Chondrocyte (in vitro differentiated cells): ENCODE data around the gene VAV2. TPM values are rescaled to one million over a fixed set of nuclear protein-coding genes. Genes with fewer than 3 reads are reported as not detected.

Source experiments
- DNase-seq: peaks from one replicate; pipeline ENCODE4 v3.0.0; 2021; ENCODE audit warnings: mixed read lengths, low spot score
- H3K27ac Mint-ChIP-seq: one replicate; pipeline ENCODE4 v1.8.0; 2021; ENCODE audit warnings: mild to moderate bottlenecking, moderate library complexity, mixed read lengths; ENCODE audit not compliant: unreplicated experiment
- H3K27me3 Mint-ChIP-seq: 2 replicates; pipeline ENCODE4 v1.8.0; 2021; ENCODE audit warnings: low read depth, mixed read lengths
- H3K36me3 Mint-ChIP-seq: 2 replicates; pipeline ENCODE4 v1.8.0; 2021; ENCODE audit warnings: low read depth, mixed read lengths
- H3K4me1 Mint-ChIP-seq: 2 replicates; pipeline ENCODE4 v1.8.0; 2021; ENCODE audit warnings: low read depth, mild to moderate bottlenecking, mixed read lengths
- H3K4me3 Mint-ChIP-seq: one replicate; pipeline ENCODE4 v1.8.0; 2021; ENCODE audit warnings: mild to moderate bottlenecking, moderate library complexity, mixed read lengths; ENCODE audit not compliant: unreplicated experiment
- H3K9me3 Mint-ChIP-seq: 2 replicates; pipeline ENCODE4 v1.8.0; 2021; ENCODE audit warnings: low read depth, mixed read lengths
- total RNA-seq: library from RNA; stranded (reverse); gene quantifications from 3 replicates; pipeline ENCODE4 v1.2.1, GENCODE V29; 2021
- TF ChIP-seq, protein P1 (sequence below): fragments of 200-600 bp; sonication (generic); IDR thresholded peaks from 2 replicates; pipeline ENCODE4 v1.5.0; 2021; ENCODE audit warnings: antibody characterized with exemption, mild to moderate bottlenecking, moderate library complexity

The VAV2 gene
- total RNA-seq, 1 donor from 2014 or later = 17.7 TPM

- Mint-ChIP-seq H3K27me3 (no peaks in the 10 kb centered on the region), H3K4me3 (no peak overlapping the region), H3K36me3 (no peaks in the 10 kb centered on the region), H3K27ac (no peak overlapping the region), H3K9me3 (no peaks in the 10 kb centered on the region), H3K4me1 (peaks cover 16% of the 10 kb centered on the region)
- TF ChIP-seq, protein P1, sequence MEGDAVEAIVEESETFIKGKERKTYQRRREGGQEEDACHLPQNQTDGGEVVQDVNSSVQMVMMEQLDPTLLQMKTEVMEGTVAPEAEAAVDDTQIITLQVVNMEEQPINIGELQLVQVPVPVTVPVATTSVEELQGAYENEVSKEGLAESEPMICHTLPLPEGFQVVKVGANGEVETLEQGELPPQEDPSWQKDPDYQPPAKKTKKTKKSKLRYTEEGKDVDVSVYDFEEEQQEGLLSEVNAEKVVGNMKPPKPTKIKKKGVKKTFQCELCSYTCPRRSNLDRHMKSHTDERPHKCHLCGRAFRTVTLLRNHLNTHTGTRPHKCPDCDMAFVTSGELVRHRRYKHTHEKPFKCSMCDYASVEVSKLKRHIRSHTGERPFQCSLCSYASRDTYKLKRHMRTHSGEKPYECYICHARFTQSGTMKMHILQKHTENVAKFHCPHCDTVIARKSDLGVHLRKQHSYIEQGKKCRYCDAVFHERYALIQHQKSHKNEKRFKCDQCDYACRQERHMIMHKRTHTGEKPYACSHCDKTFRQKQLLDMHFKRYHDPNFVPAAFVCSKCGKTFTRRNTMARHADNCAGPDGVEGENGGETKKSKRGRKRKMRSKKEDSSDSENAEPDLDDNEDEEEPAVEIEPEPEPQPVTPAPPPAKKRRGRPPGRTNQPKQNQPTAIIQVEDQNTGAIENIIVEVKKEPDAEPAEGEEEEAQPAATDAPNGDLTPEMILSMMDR = no peak
- DNase-seq = peak; percentile 68
These were observed 17.3 kb downstream of the VAV2 start for GRCh38 chr9:133974631-133975341.

DNA sequence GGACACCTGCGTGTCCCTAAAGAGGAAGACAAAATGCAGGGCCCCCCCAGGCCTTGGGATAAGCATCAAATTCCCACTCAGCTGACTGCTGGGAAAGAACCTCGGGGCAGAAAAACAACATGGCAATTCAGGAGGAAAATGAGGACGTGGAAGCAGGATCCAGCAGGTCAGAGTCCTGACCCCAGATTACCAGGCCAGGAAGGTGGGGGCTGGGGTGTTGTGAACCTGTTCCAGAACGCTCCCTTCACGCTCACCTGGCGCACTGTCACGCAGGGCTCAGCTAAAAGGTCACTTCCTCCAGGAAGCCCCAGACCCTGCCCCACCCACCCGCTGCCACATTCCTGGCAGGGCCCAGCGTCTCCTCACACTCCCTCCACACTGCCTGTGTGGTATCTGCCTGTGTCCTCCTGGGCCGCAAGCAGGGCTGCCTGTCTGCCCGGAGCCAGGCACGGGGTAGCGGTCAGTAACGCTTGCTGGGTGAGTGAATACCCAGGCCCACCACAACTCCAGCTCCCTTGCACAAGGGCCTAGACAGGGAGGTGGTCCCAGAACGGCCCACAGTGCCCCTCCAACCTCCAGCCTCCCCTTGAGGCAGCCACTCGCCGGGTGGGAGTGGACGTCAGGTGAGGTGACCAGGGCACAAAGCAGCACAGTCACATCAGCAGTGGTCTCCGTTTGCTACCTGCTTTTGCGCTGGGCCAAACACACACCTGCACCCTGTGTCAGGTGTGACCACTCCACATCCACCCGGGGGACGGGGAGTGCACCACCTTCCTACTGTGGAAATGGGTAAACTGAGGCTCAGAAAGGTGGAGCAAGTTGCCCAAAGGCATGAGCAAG, 18.1 kb downstream of the VAV2 start:
- DNase-seq = peak; percentile 77
- Mint-ChIP-seq H3K36me3 (no peaks in the 10 kb centered on the region), H3K27me3 (no peaks in the 10 kb centered on the region), H3K9me3 (no peaks in the 10 kb centered on the region), H3K4me1 (peaks cover 15% of the 10 kb centered on the region), H3K27ac (no peak overlapping the region), H3K4me3 (no peak overlapping the region)
- TF ChIP-seq, protein P1 = no peak

GRCh38 chr9:133973111-133973790, 18.9 kb downstream of the VAV2 start:
- H3K4me1 Mint-ChIP-seq = peaks cover 15% of the 10 kb centered on the region
- no peak overlapping the region for H3K27ac Mint-ChIP-seq
- TF ChIP-seq, protein P1 = no peak
- no peaks in the 10 kb centered on the region for H3K36me3 Mint-ChIP-seq
- no peaks in the 10 kb centered on the region for H3K27me3 Mint-ChIP-seq
- DNase-seq = peak; percentile 69
- no peaks in the 10 kb centered on the region for H3K9me3 Mint-ChIP-seq
- no peak overlapping the region for H3K4me3 Mint-ChIP-seq

DNA sequence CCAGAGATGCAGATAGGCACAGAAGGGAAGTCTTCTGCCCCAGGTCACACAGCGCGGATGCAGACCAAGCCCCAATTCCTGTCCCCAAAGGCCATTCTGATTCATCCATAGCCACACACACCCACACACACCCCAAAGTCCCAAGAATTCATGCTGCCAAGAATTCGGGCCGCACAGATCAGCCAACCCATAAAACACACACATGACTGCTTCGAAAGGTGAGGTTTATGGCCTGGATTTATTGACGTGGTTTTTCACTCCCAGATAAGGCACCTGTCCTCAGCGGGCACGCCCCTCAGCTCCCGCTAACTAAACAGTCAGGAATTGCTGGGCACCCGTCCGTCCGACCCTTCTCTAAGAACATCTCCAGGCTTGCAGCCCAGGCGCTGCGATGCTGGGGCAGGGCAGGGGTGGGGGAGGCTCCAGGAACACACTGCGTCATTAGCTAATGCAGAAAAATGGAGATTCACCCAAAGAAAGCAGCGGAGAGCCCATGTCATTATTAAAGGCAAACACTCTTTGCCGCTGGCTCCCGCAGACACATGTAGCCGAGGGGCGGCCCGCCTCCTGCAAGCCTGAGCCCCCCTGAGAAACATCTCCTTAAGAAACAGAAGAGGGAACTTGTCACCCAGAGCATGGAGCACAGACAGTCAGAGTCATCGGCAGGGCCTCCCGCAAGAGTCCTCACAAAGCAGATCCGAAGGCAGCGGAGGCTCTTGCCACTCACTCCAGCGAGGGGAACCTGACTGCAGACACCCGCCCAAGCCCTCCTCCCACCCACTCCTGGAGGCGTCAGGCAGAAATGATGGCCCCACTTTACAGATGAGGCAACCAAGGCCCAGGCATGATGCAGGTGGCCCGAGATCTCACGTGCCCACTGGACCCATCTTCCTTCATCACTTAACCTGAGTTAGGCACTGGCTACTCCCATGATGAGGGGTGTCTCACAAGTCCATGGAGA, 19.9 kb downstream of the VAV2 start:
- TF ChIP-seq, protein P1 = no peak
- no peak overlapping the region for H3K27ac Mint-ChIP-seq
- H3K27me3 Mint-ChIP-seq = no peaks in the 10 kb centered on the region
- no peaks in the 10 kb centered on the region for H3K36me3 Mint-ChIP-seq
- no peak overlapping the region for H3K4me3 Mint-ChIP-seq
- H3K9me3 Mint-ChIP-seq = no peaks in the 10 kb centered on the region
- H3K4me1 Mint-ChIP-seq = peaks cover 15% of the 10 kb centered on the region
- peak; percentile 68 for DNase-seq
